IPS-15b (cell line): ENCODE measurements around the gene KRT2.

Source experiments
- H3K27me3 ChIP-seq: one replicate; pipeline ENCODE4 v1.6.1; 2013; ENCODE audit warnings: low read length; ENCODE audit not compliant: control insufficient read depth, insufficient read depth
- H3K36me3 ChIP-seq: one replicate; pipeline ENCODE4 v1.6.1; 2013; ENCODE audit warnings: low read length; ENCODE audit not compliant: control insufficient read depth, insufficient read depth
- H3K4me1 ChIP-seq: one replicate; pipeline ENCODE4 v1.6.1; 2013; ENCODE audit warnings: mild to moderate bottlenecking, low read length; ENCODE audit not compliant: control insufficient read depth, insufficient read depth
- H3K4me3 ChIP-seq: one replicate; pipeline ENCODE4 v1.5.1; 2013; ENCODE audit warnings: low read depth, low read length
- H3K9ac ChIP-seq: one replicate; pipeline ENCODE4 v1.6.1; 2013; ENCODE audit warnings: low read depth, mild to moderate bottlenecking, low read length
- H3K9me3 ChIP-seq: one replicate; pipeline ENCODE4 v1.6.1; 2013; ENCODE audit warnings: mild to moderate bottlenecking, low read length; ENCODE audit not compliant: control insufficient read depth, insufficient read depth

KRT2 gene

DNA sequence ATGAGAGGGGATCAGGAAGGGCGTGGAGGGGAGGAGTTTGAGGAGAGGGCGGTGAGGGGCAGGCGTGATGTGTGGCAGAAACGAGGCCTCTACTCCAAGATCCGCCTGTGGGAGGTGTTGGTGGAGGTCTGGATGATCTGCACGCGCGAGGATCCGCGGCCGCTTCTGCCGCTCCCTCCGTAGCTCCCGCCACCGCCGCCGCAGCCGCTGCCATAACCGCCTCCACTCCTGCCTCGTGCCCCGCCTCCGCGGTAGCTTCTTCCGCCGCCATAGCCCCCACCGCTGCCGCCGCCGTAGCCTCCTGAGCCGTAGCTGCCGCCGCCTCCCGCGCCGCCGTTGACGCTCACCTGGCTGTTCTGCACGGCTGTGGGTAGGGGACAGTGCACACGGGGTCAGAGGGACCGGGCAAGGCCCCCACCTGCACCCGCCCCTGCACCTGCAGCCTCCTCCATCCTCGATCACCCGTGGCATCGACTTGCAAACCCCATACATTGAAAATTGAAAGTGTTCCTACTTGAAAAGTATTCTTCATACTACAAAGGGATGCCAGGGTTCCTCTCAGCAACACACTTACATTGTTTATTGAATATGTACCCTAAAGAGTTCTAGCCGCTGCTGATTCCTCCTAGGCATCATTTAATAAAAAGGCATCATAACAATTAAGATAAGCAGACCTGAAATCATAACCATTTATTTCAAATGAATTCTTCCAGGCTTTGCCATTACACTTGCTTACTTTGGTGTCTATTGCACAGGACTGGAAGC lies 39.2 kb upstream of the KRT2 start:
- Histone ChIP-seq H3K9me3 (no peaks in the 10 kb centered on the region), H3K4me1 (no peaks in the 10 kb centered on the region), H3K9ac (peak overlapping the region; percentile 38), H3K27me3 (peaks cover 36% of the 10 kb centered on the region), H3K36me3 (no peaks in the 10 kb centered on the region), H3K4me3 (peak overlapping the region; percentile 50)

DNA sequence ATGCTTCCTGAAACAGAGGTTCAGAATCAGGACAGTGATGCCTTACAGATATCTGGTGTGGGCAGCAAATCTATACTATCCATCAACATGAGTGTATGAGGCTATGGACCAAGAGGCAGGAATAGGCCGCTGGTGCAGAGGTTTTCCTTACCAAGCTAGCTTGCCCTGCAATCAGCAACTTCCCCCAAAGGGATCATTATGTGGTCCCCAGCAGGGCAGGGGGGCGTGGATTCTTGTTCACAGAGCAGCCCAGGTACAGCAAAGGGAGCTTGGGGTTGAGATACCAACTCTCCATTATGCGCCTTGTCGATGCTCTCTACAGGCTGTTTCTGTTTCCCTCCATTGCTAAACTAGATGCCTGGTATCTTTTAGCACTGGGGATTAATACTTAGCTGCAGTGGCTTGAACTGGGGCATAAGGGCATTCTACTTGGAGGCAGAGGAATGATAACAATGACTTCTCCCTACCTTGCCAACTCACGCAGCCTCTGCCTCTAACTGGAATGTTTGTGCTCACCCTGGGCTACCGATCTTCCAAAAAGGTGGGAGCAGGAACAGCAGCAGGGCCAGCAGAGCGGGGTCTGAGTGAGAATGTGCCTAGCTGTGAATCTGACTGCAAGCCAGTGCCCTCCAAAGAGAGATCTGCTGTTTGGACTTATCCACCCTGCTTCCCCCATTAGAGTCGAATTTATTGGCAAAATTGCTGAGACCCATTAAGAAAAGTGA lies 38.5 kb upstream of the KRT2 start:
- Histone ChIP-seq H3K4me1 (no peaks in the 10 kb centered on the region), H3K27me3 (peaks cover 36% of the 10 kb centered on the region), H3K4me3 (peak overlapping the region; percentile 50), H3K36me3 (no peaks in the 10 kb centered on the region), H3K9me3 (no peaks in the 10 kb centered on the region), H3K9ac (peak overlapping the region; percentile 37)

DNA sequence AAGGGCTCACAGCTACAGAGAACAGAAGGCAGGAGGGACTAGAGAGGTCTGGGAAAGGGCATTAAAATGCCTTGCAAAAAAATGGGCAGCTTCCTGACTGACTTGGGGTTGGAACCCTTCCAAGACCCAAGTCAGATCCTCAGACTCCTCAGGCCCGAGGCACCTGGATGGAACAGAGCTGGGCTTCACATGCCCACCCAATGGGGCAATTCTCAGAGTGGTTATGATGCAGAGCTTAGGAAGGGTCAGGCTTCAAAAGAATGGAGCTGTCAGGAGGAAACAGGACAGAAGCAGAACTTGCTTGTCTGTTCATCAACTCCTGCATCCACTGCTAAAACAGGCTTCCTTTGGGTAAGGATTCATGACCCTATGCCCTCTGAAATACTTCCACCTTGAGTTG lies 37.9 kb upstream of the KRT2 start:
- H3K27me3 ChIP-seq, result peaks cover 36% of the 10 kb centered on the region

DNA sequence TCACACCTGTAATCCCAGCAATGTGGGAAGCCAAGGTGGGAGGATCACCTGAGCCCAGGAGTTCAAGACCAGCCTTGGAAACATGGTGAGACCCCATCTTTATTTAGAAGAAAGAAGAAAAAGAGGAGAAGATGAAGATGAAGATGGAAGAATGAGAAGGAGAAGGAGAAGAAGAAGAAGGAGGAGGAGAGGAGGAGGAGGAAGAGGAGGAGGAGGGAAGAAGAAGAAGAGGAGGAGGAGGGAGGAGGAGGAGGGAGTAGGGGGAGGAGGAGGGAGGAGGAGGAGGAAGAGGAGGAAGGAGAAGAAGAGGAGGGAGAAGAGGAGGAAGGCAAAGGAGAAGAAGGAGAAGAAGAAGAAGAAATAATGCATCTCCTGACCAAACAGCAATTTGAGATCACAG lies 37.2 kb upstream of the KRT2 start:
- Histone ChIP-seq H3K36me3 (no peaks in the 10 kb centered on the region), H3K27me3 (peaks cover 36% of the 10 kb centered on the region), H3K9ac (no peak overlapping the region), H3K4me1 (no peaks in the 10 kb centered on the region), H3K4me3 (no peak overlapping the region), H3K9me3 (no peaks in the 10 kb centered on the region)

More for the DNA sequence above, 37.9 kb upstream of the KRT2 start:
- Histone ChIP-seq H3K9me3 (no peaks in the 10 kb centered on the region), H3K4me3 (no peak overlapping the region), H3K4me1 (no peaks in the 10 kb centered on the region), H3K9ac (no peak overlapping the region), H3K36me3 (no peaks in the 10 kb centered on the region)

DNA sequence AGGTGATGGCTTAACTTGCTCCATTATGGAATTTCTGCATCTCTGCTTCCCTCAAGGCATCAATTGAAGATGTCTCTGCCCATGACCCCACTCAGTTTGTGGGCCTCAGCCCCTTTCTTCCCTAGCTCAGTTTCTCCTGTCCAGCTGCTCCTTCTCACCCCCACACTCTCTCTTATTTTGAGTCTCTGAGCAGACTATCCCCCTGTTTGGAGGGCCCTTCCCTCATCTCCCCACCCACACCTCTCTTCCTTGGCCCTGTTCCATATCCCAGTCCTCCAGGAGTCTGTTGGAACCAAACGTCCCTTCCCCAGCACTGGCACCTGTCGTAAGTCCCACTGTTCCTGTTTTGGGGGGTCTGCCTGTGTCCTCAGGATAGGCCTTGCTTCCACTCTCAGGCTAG lies 36.5 kb upstream of the KRT2 start:
- Histone ChIP-seq H3K27me3 (peaks cover 36% of the 10 kb centered on the region), H3K4me1 (no peaks in the 10 kb centered on the region), H3K9ac (no peak overlapping the region), H3K4me3 (no peak overlapping the region), H3K9me3 (no peaks in the 10 kb centered on the region), H3K36me3 (no peaks in the 10 kb centered on the region)

DNA sequence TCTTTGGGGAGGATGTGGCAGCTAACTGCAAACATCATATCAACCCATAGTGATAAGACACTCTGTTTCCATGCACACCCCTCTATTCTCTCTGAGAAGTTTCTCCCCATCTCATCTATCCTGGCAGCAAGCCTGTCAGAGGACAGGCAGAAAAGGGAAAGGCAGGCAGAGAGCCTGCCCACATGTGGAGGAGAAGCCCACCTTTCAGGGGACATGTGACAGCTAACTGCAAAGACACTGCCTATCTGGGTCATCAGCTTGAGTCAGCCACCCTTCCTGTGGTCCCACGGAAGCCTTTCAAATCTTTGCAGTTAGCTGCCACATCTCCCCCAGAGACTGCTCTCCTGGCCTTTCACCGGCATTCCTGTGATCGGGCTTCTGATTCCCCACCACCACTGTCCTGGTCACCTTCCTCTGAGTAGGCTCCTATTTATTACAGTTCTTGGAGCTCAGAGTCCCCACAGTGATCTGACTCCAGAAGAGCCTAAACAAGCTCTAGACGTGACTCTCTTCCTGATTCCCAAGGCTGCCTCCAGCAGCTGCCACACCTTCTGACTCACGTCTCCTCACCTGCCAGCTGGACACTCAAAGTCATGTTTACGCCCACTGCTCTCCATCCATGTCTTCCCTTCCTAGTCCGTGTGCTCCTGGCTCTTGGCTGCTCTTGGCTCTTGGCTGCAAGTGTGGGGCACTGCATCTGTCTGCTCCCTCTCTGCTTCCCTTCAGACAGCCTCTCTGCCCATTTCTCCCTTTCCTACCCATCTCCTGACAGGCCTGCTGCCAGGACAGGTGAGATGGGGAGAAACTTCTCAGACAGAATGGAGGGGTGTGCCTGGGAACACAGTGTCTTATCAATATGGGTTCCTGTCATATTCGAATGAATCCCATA lies 35.7 kb upstream of the KRT2 start:
- Histone ChIP-seq H3K4me1 (no peaks in the 10 kb centered on the region), H3K36me3 (no peaks in the 10 kb centered on the region), H3K9me3 (no peaks in the 10 kb centered on the region), H3K27me3 (peaks cover 34% of the 10 kb centered on the region), H3K4me3 (no peak overlapping the region), H3K9ac (no peak overlapping the region)

DNA sequence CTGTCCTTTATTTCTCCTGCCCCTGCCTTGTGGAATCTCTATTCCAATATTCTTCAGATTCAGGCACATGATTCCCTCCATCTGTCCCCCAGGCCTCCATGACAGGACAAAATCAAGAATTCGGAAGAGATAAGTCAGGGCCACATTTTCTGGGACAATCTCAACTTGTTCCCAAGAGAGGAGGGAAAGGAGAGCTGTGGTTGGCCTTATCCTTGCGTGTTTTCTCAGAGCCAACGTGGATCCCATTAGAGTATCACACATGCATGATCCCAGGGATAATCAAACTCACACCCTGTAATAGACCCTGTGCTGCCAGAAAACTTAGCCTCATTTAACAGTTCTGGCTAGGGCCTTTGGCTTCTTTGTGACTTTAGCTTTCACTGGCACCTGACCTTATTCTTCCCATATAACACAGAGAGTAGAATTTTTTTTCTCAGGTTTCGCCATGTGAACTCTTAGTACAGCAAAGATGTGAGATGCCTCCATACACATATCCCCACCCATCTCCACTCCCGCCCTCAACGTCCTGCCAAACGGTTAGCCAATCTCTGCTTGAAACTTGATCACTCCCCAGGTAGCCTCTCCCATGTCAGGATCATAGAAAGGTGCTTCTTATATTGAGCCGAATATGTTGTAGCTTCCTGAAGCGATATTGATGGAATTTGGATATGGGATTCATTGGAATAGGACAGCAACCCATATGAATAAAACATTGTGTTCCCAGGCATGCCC lies 34.9 kb upstream of the KRT2 start:
- peaks cover 27% of the 10 kb centered on the region for H3K27me3 ChIP-seq
- no peaks in the 10 kb centered on the region for H3K9me3 ChIP-seq
- no peak overlapping the region for H3K4me3 ChIP-seq
- no peaks in the 10 kb centered on the region for H3K36me3 ChIP-seq
- H3K9ac ChIP-seq, result no peak overlapping the region
- H3K4me1 ChIP-seq, result no peaks in the 10 kb centered on the region

DNA sequence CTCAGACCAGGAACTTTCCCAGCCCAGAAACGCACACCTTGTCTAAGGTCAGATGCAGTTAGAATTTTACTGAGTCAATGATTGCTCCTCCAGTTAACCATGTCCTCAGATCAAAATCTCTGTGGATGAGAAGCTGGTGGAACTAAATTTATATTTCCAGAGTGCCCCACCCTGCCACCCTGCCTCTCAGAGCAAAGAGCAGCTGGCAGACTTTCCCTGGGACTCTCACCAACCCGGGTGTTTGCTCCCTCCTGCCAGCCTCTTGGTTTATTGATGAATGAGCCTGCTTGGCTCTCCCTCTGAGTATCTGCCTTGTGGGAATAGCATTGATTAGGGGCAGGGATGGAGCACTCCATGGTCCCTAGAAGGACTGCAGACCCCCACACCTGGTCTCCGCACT lies 34.1 kb upstream of the KRT2 start:
- no peaks in the 10 kb centered on the region for H3K9me3 ChIP-seq
- no peaks in the 10 kb centered on the region for H3K4me1 ChIP-seq
- H3K4me3 ChIP-seq, result no peak overlapping the region
- no peak overlapping the region for H3K9ac ChIP-seq
- H3K36me3 ChIP-seq, result no peaks in the 10 kb centered on the region
- H3K27me3 ChIP-seq, result peaks cover 22% of the 10 kb centered on the region

DNA sequence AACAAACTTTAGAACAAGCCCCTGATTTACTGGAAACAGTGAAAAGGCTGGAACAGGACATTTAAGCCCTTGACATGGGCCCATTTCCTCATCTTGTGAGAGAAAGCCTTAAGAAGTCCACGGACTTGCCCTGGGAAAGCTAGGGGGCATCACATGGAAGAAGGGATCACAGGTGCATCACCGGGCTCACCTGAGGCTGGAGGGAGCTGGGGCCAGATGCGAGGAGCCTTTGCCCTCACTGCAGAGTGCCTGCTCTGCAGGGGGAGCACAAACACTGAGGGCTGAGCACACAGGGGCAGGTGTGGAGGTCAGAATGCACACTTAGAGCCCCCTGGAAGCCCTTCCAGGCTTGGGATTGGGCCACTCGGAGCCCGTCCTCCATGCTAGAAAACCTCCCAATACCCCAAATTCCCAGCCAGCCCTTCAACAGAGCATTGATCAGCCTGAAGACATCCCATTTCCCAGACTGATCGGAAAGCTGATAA lies 33.4 kb upstream of the KRT2 start:
- no peaks in the 10 kb centered on the region for H3K9me3 ChIP-seq
- no peak overlapping the region for H3K4me3 ChIP-seq
- no peak overlapping the region for H3K9ac ChIP-seq
- H3K4me1 ChIP-seq, result no peaks in the 10 kb centered on the region
- H3K27me3 ChIP-seq, result peaks cover 17% of the 10 kb centered on the region
- no peaks in the 10 kb centered on the region for H3K36me3 ChIP-seq

DNA sequence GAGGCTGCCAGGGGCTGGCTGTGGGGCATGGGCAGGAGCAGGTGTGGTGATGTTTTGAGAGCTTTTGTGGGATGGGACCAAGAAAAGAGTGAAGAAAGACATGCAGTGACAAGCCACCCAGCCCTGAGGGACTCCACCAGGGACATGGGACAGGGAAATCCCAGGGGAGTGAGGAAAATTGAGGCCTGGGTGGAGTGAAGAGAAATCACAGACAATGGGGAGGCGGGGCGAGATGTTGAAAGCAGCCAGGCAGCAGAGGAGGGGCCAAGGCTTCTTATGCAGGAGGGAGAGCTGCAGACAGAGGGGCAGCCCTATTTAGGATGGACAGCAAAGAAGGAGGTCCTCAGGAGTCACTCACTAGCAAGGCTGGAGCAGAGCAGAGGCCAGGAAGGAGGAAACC lies 32.4 kb upstream of the KRT2 start:
- Histone ChIP-seq H3K4me1 (no peaks in the 10 kb centered on the region), H3K9ac (no peak overlapping the region), H3K4me3 (no peak overlapping the region), H3K9me3 (no peaks in the 10 kb centered on the region), H3K36me3 (no peaks in the 10 kb centered on the region), H3K27me3 (peaks cover 10% of the 10 kb centered on the region)
